Prostate gland (tissue), 2 donors: ENCODE results near the gene TGFBR3L. TPM values are rescaled to one million over a fixed set of nuclear protein-coding genes. Genes with fewer than 3 reads are reported as not detected.

Experiments used
- DNase-seq: peaks from one replicate; pipeline ENCODE4 v3.0.0-alpha.2; 2019; ENCODE audit warnings: low spot score
- H3K27ac ChIP-seq, 2 donors: fragments of 200-600 bp; sonication (generic); 2 replicates each; pipeline ENCODE4 v1.5.1; 2017 to 2019
- H3K27me3 ChIP-seq: fragments of 200-600 bp; sonication (generic); replicated peaks from 2 replicates; pipeline ENCODE4 v1.5.1; 2019; ENCODE audit not compliant: insufficient read depth
- H3K36me3 ChIP-seq, 2 donors: fragments of 200-600 bp; sonication (generic); 1 replicate in 1 of 2; 2 replicates in 1 of 2; pipeline versions ENCODE4 v1.5.1 to v1.8.1; 2017 to 2019
- H3K4me1 ChIP-seq: fragments of 200-600 bp; sonication (generic); replicated peaks from 2 replicates; pipeline ENCODE4 v1.5.1; 2019
- H3K4me3 ChIP-seq, 2 donors: fragments of 200-600 bp; sonication (generic); 2 replicates each; pipeline ENCODE4 v1.5.1; 2017 to 2019
- H3K9me3 ChIP-seq: fragments of 200-600 bp; sonication (generic); 2 replicates; pipeline ENCODE4 v1.5.1; 2017
- CTCF ChIP-seq, 4 experiments: fragments of 200-600 bp in 2 of 4; fragments of 450-650 bp in 2 of 4; sonication (generic) in 2 of 4; IDR thresholded peaks; 1 replicate in 3 of 4; 2 replicates in 1 of 4; pipeline ENCODE4 v1.5.1; 2016 to 2019; ENCODE audit warnings: antibody characterized with exemption in 4 of 4, mild to moderate bottlenecking in 2 of 4, moderate library complexity in 2 of 4
- POLR2A ChIP-seq: fragments of 450-650 bp; IDR thresholded peaks from one replicate; pipeline ENCODE4 v1.6.1; 2016; ENCODE audit warnings: antibody characterized with exemption, mild to moderate bottlenecking
- POLR2AphosphoS5 ChIP-seq: sonication (generic); formaldehyde crosslinking; IDR thresholded peaks from one replicate; pipeline ENCODE4 v1.6.1; 2017; ENCODE audit warnings: antibody characterized with exemption
- WGBS: methylation state at CpG from one replicate; pipeline ENCODE4 v1.1.5; 2018; 5-methylcytosine and 5-hydroxymethylcytosine counted together
- intact Hi-C: fragments of 100-400 bp; cut with DNase I; formaldehyde crosslinking; loops from one replicate; pipeline ENCODE4 v1.14.2; 2022
- total RNA-seq, 2 donors: library from RNA; depleted of rRNA; stranded (reverse); fragments of >200 nt; gene quantifications; one replicate each; pipeline ENCODE4 v1.1.0, GENCODE V29; 2016

Gene TGFBR3L
- total RNA-seq, 2 donors from 2014 or later: 3.2 TPM; not detected in 1

DNA sequence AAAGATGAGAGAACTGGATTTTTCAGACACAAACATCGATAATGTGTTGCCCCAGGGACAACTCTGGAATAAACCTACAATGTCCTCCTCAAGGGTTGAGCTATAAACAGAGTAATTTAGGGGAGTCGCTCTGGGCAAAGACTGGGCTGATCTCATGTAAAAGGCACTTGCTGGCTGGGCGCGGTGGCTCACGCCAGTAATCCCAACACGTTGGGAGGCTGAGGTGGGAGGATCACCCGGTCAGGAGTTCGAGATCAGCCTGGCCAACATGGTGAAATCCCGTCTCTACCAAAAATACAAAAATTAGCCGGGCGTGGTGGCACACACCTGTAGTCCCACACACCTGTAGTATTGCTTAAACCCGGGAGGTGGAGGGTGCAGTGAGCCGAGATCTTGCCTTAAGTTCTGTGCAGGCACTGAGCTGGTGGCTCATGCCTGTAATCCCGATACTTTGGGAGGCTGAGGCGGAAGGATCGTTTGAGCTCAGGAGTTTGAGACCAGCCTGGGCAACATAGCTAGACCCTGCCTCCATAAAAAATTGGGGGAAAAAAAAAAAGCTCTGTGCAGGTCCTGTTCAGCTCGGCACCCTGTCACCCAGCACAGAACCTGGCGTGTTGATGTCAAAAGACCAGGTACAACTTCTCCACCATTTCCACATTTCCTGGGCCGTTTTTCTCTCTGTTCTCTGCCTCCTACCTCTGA, 27.4 kb downstream of the TGFBR3L start:
- TF ChIP-seq CTCF (IDR thresholded peaks at IDR 0.05): no peak
- no peak for TF ChIP-seq POLR2A
- no peak for TF ChIP-seq POLR2AphosphoS5
- Histone ChIP-seq H3K9me3 (no peaks in the 10 kb centered on the region), H3K27ac (no peak overlapping the region), H3K4me3 (peak overlapping the region in 1 of 2 donors; percentile 93), H3K4me1 (no peaks in the 10 kb centered on the region), H3K36me3 (peaks cover 0 to 6% of the 10 kb centered on the region in 2 donors), H3K27me3 (no peaks in the 10 kb centered on the region)
- 90% methylated on average over 19 of the region's 19 CpGs for WGBS
- intact Hi-C loops: loop anchor here (5.0 kb wide), 1 partner anchor 60 kb away; no protein-coding TSS in a partner anchor
- no peak for DNase-seq

GRCh38 chr19:7942981-7943443, 28.4 kb downstream of the TGFBR3L start:
- Histone ChIP-seq H3K9me3 (no peaks in the 10 kb centered on the region), H3K27ac (peak overlapping the region; percentile 95 to 97), H3K4me1 (no peaks in the 10 kb centered on the region), H3K4me3 (peak overlapping the region; percentile 89 to 93), H3K27me3 (no peaks in the 10 kb centered on the region), H3K36me3 (no peaks in the 10 kb centered on the region)
- WGBS: 3% methylated on average over 33 of the region's 33 CpGs
- no peak for TF ChIP-seq POLR2A
- no peak for TF ChIP-seq CTCF (IDR thresholded peaks at IDR 0.05)
- TF ChIP-seq POLR2AphosphoS5: no peak
- intact Hi-C loops: loop anchor here (5.0 kb wide), 1 partner anchor 59 kb away; no protein-coding TSS in a partner anchor
- no peak for DNase-seq

- Histone ChIP-seq H3K27me3 (no peaks in the 10 kb centered on the region), H3K4me3 (peak within 1 kb of the TSS; percentile 89 to 93), H3K36me3 (no peaks in the 10 kb centered on the region), H3K4me1 (no peaks in the 10 kb centered on the region), H3K27ac (peak within 1 kb of the TSS; percentile 95 to 97), H3K9me3 (no peaks in the 10 kb centered on the region)
- under 1% methylated on average over 50 of the region's 56 CpGs for WGBS
- TF ChIP-seq CTCF (IDR thresholded peaks at IDR 0.05): no peak
- TF ChIP-seq POLR2A: peak; percentile 66
- peak; percentile 99 for TF ChIP-seq POLR2AphosphoS5
- peak; percentile 99 for DNase-seq
- intact Hi-C loops: loop anchor here (2.0 to 5.0 kb wide), 2 partner anchors 59 to 307 kb away; no protein-coding TSS in a partner anchor
These were observed 29.0 kb downstream of the TGFBR3L start, which contains the start of gene TIMM44 for GRCh38 chr19:7943444-7944176. TSS of gene TIMM44 (minus strand) at chr19:7943666. CDS start at chr19:7943651, 15 bp downstream.

DNA sequence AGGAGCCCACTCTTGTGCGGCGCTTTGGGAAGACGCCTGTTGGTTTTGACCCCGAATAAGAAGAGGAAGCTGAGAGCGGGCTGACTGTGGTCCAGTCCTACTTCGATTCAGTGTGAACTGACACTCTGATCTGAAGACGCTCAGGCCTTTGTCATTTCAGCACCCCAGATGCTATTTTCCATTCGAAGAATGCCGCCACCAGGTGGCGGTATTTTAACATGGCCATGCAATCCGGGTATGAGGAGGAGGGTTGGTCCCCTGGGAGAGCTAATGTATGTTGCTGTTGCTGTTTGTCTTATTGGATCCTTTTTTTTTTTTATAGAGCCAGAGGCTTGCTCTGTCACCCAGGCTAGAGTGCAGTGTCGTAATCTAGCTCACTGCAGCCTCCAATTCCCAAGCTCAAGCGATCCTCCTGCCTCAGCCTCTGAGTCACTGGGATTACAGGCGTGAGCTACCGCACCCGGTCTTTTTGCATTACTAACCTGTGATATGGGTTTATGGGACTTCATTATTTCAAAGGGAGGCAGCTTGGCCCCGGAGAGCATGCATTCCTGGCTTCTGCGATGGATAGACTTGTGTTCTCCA, 29.6 kb downstream of the TGFBR3L start:
- TF ChIP-seq CTCF (IDR thresholded peaks at IDR 0.05): peak; percentile 83 to 96 (median 86)
- no peak for TF ChIP-seq POLR2A
- TF ChIP-seq POLR2AphosphoS5: no peak
- Histone ChIP-seq H3K27me3 (no peaks in the 10 kb centered on the region), H3K4me1 (no peaks in the 10 kb centered on the region), H3K9me3 (no peaks in the 10 kb centered on the region), H3K27ac (peak overlapping the region; percentile 95 to 97), H3K4me3 (peak overlapping the region; percentile 31 to 93), H3K36me3 (no peaks in the 10 kb centered on the region)
- peak; percentile 90 for DNase-seq
- intact Hi-C loops: loop anchor here (2.0 to 5.0 kb wide), 2 partner anchors 58 to 307 kb away; no protein-coding TSS in a partner anchor
- WGBS: 30% methylated on average over 18 of the region's 18 CpGs
